ENCODE measurements around the gene PHACTR3.

PHACTR3 gene

DNA sequence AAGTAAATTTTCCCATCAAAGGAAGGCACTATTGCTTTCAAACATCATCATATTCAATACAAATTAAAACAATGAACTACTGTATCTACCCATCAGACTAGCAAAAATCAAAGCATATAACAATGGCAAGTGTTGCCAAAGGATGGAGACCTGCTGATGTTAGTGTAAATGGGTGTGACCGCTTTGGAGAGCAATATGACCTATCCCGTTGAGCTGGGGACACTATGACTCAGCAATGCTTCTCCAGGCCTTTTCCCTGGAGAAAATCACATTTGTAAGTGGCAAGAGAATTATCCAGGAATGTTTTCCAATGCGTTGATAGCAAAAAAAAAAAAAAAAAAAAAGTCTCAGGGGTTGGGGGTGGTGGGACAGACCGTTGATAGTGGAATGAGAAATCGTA lies 46.1 kb downstream of the PHACTR3 start:
- DNase-seq: no peak

DNA sequence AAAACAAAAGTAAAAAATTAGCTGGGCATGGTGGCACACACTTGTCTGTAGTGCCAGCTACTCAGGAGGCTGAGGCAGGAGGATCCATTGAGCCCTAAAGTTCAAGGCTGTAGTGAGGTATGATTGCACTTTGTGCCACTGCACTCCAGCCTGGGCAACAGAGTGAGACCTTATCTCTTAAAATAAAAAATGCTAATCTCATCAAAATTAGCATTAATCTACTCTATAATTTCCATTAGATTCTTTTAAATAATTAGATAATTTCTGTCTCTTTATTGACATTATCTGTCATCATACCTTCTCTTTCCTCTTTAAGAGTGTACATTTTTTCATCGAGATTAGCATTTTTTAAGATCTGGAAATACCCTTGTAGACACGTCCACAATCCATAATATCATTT lies 48.0 kb downstream of the PHACTR3 start:
- DNase-seq: no peak

DNA sequence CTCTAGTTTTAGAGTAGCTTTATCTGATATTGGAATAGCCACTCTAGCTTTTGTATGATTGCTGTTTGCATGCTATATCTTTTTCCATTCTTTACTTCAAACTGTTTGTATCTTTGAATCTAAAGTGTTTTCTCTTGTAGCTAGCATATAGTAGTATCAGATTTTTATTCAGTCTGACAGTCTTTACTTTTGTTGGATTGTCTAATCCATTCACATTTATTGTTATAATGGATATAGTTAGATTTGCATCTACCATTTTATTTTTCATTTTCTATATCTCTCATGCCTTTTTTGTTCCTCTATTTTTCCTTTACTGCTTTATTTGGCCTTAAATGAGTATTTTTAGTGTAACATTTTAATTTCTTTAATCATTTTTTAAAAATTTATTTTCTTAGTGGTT lies 52.1 kb downstream of the PHACTR3 start:
- DNase-seq: no peak

DNA sequence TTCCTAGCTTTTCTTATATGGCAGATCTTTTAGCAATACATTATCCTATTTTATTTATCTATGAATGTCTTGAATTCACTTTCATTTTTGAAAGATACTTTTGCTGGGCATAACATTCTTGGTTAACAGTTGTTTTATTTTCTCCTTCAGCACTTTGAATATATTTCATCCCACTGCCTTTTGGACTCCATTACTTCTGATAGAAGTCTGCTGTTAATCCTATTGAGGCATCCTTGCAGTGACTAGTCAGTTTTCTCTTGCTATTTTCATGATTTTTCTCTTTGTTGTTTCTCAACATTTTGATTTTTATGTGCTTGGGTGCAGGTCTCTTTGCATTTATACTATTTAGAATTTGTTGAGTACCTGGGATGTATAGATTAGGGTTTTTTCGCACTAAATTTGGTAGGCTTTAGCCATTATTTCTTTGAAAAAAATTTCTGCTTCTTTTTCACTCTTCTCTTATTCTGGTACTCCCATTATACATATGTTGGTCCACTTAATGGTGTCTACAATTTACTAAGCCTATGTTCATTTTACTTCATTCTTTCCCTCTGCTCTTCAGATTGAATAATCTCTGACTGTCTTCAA lies 53.2 kb downstream of the PHACTR3 start:
- DNase-seq: no peak

DNA sequence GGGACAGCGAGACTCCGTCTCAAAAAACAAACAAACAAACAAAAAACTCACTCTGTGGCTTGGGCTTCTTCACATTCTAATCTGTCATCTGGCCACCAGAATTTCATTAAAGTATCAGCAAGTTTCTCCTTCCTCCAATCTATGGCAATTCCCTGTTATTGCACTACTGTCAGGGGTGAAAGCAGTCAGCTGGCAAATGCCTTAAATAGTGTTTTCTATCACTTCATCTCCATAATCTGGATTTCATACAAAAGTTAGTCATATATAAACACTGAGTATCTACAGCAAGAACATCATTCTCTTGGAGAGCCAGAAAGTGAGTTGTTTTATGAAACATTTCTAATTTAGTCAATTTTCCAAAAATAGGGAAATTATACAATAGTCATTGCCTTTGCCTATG lies 56.1 kb downstream of the PHACTR3 start:
- DNase-seq: no peak

DNA sequence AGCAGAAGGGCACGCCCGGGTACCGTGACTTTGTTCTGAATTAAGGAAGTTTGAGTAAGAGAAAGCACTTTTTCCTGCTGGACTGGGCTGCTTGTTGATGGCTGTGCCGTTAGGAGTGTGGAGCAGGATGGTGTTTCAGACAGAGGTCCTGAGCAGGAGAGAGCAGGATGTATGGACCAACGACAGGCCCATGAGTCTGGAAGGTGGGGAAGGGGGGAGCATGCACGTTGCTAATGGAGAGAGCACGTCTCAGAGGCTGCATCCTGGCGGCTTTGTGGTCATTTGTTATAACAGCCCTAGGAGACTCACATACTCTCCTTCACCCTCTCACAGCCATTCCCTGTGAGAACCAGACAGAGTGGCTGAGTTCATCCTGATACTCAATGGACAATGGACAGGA lies 56.8 kb downstream of the PHACTR3 start:
- DNase-seq: no peak

DNA sequence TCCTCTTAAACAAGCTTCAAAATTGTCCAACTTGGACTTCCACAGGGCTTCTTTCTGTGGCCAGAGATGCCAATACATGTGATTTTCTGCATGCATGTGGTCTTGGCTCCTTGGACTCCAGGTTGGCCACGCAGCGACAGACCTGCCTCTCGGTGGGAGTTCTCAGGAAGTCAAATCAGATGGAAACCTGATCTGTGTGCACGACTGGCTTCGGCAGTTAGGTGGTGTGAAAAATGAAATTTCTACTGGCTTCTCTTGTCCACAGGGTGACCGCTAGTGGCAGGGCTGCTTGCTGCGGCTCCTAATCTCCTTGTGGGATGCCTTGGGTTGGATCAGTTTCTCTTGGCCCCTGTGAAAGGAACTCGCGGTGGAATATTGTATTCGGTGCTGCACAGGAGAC lies 57.3 kb downstream of the PHACTR3 start:
- DNase-seq: no peak

DNA sequence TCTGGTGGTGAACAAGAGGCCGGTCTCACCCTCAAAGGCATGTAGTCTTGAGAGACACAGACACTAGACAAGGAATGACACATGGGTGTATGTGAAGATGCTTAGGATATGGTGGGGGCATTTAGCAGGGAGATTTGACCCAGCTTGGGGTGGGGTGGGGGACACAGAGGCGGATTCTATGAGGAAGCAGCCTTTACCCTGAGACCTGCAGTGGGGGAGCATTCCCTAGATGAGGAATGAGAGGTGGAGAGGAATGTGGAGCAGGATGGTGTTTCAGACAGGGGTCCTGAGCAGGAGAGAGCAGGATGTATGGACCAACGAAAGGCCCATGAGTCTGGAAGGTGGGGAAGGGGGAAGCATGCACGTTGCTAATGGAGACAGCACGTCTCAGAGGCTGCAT lies 57.8 kb downstream of the PHACTR3 start:
- no peak for DNase-seq

DNA sequence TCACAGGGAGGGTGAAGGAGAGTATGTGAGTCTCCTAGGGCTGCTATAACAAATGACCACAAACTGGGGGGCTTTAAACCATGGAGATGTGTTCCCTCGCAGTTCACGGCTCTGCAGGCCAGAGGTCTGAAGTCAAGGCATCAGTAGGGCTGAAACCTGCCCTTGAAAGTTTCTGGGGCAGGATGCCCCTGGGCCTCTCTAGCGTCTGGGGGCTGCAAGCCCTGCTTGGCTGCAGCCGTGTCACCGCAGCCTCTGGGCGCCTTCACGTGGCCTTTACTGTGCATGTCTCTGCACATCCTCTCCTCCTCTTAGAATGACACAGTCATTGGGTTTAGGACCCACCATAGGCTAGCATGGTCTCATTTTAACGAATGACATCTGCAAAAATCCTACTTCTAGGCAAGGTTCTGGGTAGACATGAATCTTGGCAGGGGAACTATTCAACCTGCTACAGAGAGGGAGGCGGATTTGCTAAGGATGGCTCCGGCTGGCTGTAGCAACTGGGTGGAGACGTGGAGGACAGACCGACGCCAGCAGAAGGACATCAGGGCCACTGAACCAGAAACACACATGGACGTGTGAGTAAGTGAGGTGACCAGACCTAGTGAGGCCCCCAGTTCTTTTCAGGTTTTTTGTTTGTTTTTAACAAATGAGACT lies 58.6 kb downstream of the PHACTR3 start:
- DNase-seq: no peak

DNA sequence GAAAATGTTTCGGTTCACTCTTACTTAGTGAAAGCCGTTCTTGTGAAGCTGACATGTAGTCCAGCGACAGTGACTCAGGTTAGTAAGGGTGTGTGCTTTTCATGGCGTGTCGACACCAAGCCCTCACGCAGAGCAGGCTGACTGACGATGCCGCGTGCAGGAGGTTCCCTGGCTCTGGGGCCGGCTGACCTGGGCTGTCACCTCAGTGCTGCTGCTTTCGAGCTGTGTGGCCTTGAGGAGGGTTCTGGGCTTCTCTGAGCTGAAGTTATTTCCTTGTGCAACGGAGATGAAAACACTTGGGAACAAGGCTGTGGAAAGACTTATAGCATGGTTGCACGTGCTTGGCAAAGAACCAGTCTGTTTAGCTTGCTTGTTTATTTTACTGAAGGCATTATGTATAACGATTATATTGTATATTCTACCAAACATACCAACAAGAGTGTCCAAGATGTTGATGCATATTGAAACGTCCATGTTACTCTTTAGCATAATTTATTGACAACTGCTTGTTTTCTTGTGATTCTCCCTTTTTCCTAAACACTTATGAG lies 59.2 kb downstream of the PHACTR3 start:
- DNase-seq: no peak

DNA sequence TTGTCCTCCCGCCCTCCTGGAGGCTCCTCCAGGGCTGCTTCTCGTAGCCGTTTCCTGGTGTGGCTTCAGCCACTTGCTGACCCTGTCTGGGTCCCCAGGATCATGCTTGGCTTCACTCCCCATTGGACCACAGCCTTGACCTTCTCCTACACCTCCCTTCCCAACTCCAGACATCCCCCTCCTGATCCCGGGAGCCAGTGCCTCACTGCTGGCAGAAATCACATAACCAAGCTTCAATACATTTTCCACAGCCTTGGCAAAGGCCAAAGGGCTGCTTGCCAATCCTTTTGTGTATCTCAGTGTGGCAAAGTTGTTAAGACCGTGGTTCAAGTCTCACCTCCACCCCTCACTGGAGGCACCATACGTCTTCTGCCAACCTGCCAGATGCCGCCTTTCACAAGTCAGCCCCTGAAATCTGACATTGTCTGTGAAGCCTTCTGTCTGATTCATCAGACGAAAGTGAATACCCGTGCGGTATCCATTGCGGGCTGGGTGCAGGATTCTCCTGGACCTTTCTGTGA lies 60.1 kb downstream of the PHACTR3 start:
- no peak for DNase-seq

DNA sequence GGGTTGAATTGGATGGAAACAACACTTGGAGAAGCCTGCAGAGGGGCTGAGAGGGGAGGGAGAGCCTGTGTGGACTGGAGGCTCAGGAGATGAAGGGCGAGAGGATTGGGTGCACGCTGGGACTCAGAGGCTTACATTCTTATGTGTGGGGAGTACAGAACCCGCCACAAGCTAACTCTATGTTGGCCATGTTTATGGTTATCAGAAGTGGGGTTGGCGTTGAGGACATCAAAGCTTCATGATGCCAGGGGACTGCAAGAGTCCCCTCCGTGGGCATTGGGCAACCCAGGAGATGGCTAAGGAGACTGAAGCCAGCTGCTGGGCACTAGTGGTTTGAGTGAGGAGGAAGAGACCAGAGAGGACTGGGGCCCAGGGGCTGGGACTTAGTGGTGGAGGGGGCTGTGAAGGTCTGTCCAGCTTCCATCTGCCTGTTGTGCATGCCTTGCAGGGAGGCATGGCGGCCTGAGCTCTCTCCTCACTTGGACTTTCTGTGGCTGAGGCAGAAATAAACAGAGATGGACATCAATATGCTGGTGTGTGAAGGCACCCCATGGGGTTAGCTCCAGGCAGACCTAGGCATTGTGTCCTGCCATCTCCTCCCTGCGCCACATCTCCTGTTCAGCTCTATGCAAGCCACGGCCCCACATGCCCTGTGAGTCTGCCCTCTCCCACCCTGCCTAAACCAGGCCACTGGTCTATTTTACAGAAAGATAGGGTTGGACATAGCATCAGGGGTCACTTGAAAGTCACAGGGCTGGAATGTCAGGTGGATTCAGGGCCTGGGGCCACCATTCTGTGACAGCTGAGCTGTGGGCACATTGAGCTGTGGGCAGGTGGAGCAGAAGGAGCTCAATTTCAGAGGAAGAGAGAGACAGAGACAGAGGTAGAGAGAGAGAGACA lies 61.6 kb downstream of the PHACTR3 start:
- no peak for DNase-seq

DNA sequence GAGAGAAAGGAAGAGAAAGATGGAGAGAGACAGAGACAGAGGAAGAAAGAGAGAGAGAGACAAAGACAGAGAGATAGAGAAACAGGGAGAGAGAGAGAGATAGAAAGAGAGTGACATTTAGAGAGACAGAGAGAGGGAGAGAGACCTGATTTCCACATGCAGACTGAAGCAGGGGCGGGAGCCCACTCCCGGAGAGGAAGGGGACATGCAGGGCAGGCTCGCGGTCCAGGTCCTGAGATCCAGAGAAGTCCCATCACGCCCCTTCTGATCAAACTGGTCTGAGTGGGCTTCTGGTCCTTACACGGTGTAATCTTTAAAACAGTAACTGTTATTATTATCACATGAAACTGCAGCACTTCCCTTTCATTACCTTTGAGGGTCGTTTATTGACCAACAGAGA lies 62.2 kb downstream of the PHACTR3 start:
- DNase-seq: no peak

DNA sequence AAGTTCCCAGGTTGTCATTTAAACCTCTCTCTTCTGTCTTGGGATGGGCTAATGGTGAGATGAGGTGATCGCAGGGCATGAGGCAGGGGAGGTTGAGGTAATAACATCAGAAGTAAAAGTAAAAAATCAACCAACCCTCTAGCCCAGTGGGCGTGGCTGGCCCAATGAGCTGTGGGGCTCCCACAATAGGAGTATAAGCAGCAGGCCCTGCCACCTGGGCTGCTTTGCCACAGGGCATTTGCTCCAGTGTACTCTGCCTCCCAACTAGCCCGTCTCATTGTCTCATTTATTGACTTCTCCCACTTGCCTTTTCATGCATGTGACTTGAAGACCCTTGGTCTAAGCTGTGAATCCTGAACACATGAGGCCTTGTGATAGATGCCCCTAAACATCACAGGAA lies 62.8 kb downstream of the PHACTR3 start:
- no peak for DNase-seq

DNA sequence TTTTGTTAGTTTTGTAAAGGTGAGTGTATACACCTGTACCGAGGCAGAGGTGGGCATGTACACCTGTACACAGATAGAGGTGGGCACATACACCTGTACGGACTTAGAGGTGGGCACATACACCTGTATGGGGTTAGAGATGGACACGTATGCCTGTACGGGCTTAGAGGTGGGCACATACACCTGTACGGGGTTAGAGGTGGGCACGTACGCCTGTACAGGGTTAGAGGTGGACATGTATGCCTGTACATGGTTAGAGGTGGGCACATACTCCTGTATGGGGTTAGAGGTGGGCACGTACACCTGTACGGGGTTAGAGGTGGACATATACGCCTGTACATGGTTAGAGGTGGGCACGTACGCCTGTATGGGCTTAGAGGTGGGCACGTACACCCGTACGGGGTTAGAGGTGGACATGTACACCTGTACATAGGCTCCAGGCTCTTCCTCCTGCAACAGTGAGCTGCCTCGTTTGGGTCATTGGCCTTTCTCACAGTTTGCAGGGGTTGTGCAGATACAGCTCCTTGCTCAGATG lies 63.7 kb downstream of the PHACTR3 start:
- no peak for DNase-seq

DNA sequence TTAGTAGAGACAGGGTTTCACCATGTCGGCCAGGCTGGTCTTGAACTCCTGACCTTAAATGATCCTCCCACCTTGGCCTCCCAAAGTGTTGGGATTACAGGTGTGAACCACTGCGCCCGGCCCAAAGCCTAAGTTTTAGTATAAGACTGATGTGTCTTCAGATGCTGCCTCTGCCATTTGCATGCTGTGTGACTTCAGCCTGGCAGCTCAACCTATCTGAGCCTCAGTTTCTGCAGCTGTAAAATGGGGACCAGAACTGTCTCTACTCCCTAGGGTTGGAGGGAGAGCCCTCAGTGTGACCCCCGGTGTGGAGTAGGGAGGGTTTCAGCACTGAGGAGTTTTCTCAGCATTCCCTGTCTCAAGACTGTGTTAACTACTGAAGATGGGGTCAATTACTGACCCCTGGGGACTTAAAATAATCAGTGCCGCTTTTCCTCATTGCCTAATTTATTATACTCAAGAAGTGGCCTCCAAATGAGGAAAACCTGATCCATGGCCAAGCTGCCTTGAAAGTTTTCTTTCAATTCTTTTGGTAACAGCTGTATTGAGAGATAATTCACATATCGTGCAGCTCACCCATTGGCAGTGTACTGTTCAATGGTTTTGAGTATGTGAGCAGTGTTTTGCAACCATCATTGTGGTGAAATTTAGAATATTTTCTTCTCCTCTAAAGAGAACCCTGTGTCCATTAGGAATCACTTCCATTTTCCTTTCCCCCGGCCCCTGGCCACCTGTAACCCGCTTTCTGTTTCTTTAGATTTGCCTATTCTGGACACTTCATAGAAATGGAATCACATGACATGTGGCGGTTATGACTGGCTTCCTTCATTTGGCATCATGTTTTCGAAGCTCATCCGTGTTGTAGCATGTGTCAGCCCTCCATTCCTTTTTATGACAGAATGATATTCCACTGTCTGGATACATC lies 64.8 kb downstream of the PHACTR3 start:
- DNase-seq: no peak

DNA sequence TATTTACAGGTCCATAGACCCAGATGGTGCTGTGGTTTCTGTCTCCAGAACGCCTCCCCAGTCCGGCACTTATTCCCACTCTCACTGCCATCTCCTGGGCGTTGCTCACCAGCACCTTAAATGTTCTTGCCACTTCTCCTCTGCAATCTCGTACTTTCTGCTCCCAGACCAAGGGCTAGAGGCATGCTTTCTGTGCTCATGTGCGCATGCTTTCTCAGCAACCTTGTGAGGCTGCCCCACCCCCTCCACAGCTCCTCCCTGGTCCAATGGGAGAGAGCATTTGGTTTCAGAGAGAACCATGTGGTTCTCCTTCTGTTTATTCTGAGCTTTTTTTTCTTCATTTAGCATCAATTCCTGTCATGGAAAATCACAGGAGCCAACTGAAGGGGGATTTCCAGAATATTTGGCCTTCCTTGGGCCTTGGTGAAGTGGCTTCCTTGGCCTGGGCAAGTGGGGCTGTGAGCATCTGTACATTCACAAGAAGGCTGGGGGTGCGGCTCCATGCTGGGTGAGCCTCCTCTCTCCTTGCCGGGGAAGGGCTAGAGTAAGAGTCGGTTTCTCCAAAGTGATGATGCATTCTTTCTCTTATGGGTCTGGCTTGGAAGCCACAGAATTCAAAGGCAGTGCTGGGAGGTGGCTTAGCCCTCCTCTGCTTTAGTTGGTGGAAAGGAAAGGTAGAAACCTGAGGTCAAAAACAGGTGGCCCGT lies 66.6 kb downstream of the PHACTR3 start:
- DNase-seq: no peak

DNA sequence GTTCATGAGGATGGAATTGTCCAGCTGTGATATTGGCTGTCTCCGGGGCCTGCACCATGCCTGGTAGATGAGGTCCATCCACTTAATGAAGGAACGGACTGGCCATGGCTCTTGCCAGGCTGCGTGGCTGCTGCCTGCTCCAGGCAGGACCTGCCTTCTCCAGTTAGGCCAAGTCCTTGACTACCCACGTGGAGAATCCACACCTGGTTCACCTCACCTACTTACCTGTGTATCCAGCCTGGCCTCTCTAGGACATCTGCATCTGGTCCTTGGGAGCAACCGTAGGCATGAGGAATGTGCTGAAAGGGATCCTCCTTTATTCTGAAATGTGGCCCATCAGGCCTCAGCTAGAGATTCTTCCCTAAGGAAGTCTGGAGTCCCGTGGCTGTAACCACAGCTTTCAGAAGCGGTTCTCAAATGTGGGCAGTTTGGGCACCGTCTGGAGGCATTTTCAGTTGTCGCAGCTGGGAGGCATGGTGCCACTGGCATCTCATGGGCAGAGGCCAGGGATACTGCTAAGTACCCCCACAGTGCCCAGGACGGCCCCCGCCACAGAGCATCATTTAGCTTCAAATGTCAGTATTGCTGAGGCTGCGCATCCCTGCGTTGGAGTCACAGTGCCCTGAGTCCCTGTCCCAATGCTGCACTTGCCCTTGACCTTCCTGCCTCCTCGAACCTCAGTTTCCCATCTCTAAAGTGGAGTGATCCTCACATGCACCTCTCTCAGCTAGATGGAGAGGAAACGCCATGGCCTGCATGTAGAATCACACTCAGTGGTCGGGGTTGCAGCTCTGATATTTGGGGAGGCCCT lies 67.5 kb downstream of the PHACTR3 start:
- DNase-seq: no peak

DNA sequence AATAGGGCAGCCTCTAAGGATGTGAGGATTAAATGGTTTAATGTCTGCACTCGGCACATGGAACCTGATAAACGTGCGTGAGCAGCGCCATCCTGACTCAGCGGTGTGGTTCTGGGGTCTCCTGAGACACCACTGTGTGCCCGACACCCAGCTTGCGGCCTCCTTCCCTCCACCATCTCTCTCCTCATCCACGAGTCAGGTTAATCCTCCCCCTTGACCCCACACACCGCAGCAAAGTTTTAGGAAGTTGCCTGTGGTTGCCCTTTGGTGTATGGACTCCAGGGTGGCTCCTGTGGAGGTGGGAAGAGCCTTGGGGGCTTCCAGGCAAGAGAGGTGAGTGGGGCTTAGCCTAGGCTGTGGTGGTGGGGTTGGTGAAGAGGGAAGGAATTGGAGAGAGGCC lies 68.2 kb downstream of the PHACTR3 start:
- no peak for DNase-seq

DNA sequence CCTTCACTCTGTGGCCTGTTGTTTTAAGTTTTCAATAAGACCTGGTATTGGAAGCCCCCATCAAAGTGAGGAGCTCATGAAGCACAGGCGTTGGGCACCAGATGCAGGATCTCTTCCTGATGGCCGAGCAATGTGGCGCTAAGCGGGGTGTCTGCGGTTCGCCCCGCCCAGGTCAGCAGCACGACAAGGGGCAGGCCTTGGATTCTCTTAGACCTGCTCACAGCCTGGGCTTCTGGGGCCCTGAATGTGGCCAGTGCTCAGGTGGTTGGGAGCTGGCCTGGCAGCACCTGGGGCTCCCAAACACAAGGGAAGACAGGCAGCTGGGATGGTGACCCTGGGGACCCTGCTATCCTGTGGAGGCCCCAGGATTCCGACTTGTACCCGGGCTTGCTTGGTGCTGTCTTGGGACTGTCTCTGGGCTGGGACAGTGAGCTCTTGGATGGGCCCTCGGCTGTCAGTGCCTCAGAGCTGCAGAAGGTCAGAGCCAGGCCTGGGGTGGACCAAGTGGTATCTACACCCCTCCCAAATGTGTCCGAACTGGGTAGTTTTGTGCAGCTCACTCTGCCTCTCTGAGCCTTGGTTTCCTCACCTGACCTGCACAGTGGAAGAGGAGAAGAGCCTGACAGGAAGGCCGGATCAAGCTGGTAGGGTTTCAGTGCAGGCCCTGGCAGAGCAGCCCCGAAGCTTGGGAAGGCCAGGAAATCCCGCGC lies 69.1 kb downstream of the PHACTR3 start:
- DNase-seq: no peak
